Vagina (tissue), 2 donors: ENCODE data around the gene COL17A1. TPM values are rescaled to one million over a fixed set of nuclear protein-coding genes. Genes with fewer than 3 reads are reported as not detected.

Experiments used
- DNase-seq, 2 donors: peaks; one replicate each; pipeline ENCODE4 v3.0.0-alpha.2; 2017; ENCODE audit errors: extremely low spot score in 2 of 2
- H3K27ac ChIP-seq: fragments of 200-600 bp; sonication (generic); one replicate; pipeline ENCODE4 v1.5.1; 2019
- H3K27me3 ChIP-seq: fragments of 200-600 bp; sonication (generic); one replicate; pipeline ENCODE4 v1.5.1; 2019
- H3K36me3 ChIP-seq, 2 donors: fragments of 200-600 bp; sonication (generic); one replicate each; pipeline ENCODE4 v1.5.1; 2017 to 2019
- H3K4me1 ChIP-seq: fragments of 200-600 bp; sonication (generic); one replicate; pipeline ENCODE4 v1.5.1; 2019
- H3K4me3 ChIP-seq, 2 donors: fragments of 200-600 bp; sonication (generic); 1 replicate in 1 of 2; 2 replicates in 1 of 2; pipeline ENCODE4 v1.5.1; 2016 to 2019
- H3K9me3 ChIP-seq: fragments of 200-600 bp; sonication (generic); one replicate; pipeline ENCODE4 v1.5.1; 2019
- CTCF ChIP-seq, 3 experiments: fragments of 450-650 bp in 2 of 3; fragments of 200-600 bp in 1 of 3; sonication (generic) in 1 of 3; IDR thresholded peaks; one replicate each; pipeline ENCODE4 v1.5.1; 2017 to 2019; ENCODE audit warnings: antibody characterized with exemption in 3 of 3, mild to moderate bottlenecking in 2 of 3, moderate library complexity in 2 of 3
- POLR2A ChIP-seq, 2 donors: fragments of 450-650 bp; IDR thresholded peaks; one replicate each; pipeline ENCODE4 v1.6.1; 2017; ENCODE audit warnings: antibody characterized with exemption in 2 of 2, mild to moderate bottlenecking in 2 of 2, moderate library complexity in 2 of 2
- POLR2AphosphoS5 ChIP-seq, 2 donors: sonication (generic); formaldehyde crosslinking; IDR thresholded peaks; one replicate each; pipeline ENCODE4 v1.9.0; 2017; ENCODE audit warnings: antibody characterized with exemption in 2 of 2, mild to moderate bottlenecking in 2 of 2, low read depth in 1 of 2; ENCODE audit not compliant: insufficient read depth in 1 of 2
- intact Hi-C: fragments of 100-400 bp; cut with DNase I; formaldehyde crosslinking; loops from one replicate; pipeline ENCODE4 v1.15.1; 2023
- total RNA-seq: library from RNA; depleted of rRNA; stranded (reverse); fragments of >200 nt; gene quantifications from one replicate; pipeline ENCODE4 v1.2.3, GENCODE V29; 2016

The COL17A1 gene
- total RNA-seq, 1 donor from 2014 or later: 149 TPM

- H3K27me3 ChIP-seq: no peaks in the 10 kb centered on the region
- TF ChIP-seq POLR2AphosphoS5 (IDR thresholded peaks at IDR 0.05; ENCODE audit: insufficient read depth in 1 of 2, low read depth in 1 of 2) (no peak), POLR2A (IDR thresholded peaks at IDR 0.05) (no peak), CTCF (IDR thresholded peaks at IDR 0.05) (no peak)
- no peak overlapping the region for H3K27ac ChIP-seq
- no peaks in the 10 kb centered on the region for H3K4me1 ChIP-seq
- peaks cover 0 to 72% of the 10 kb centered on the region in 2 donors for H3K36me3 ChIP-seq
- intact Hi-C loops: no loop called here
- no peaks in the 10 kb centered on the region for H3K9me3 ChIP-seq
- DNase-seq: no peak
- H3K4me3 ChIP-seq: no peak overlapping the region
Measured at GRCh38 chr10:104026762-104027161, 58.9 kb downstream of the COL17A1 start.

- Histone ChIP-seq H3K27ac (no peak overlapping the region), H3K9me3 (no peaks in the 10 kb centered on the region), H3K4me1 (no peaks in the 10 kb centered on the region), H3K4me3 (no peak overlapping the region), H3K36me3 (peaks cover 0 to 77% of the 10 kb centered on the region in 2 donors), H3K27me3 (no peaks in the 10 kb centered on the region)
- no peak for DNase-seq
- intact Hi-C loops: no loop called here
- TF ChIP-seq CTCF (IDR thresholded peaks at IDR 0.05) (no peak), POLR2AphosphoS5 (IDR thresholded peaks at IDR 0.05; ENCODE audit: insufficient read depth in 1 of 2, low read depth in 1 of 2) (no peak)
Measured at GRCh38 chr10:104025524-104025923, 60.2 kb downstream of the COL17A1 start.

GRCh38 chr10:104022026-104022425 is 63.7 kb downstream of the COL17A1 start:
- H3K4me1 ChIP-seq: no peaks in the 10 kb centered on the region
- no peaks in the 10 kb centered on the region for H3K9me3 ChIP-seq
- peaks cover 0 to 89% of the 10 kb centered on the region in 2 donors for H3K36me3 ChIP-seq
- H3K27me3 ChIP-seq: no peaks in the 10 kb centered on the region
- H3K27ac ChIP-seq: no peak overlapping the region
- intact Hi-C loops: no loop called here
- H3K4me3 ChIP-seq: no peak overlapping the region
- no peak for DNase-seq
- TF ChIP-seq POLR2A (IDR thresholded peaks at IDR 0.05): no peak
- TF ChIP-seq CTCF (IDR thresholded peaks at IDR 0.05): no peak
- no peak for TF ChIP-seq POLR2AphosphoS5 (IDR thresholded peaks at IDR 0.05; ENCODE audit: insufficient read depth in 1 of 2, low read depth in 1 of 2)

GRCh38 chr10:104021246-104021645 is 64.4 kb downstream of the COL17A1 start:
- DNase-seq: no peak
- peaks cover 0 to 81% of the 10 kb centered on the region in 2 donors for H3K36me3 ChIP-seq
- H3K9me3 ChIP-seq: no peaks in the 10 kb centered on the region
- intact Hi-C loops: no loop called here
- H3K27me3 ChIP-seq: no peaks in the 10 kb centered on the region
- H3K4me1 ChIP-seq: no peaks in the 10 kb centered on the region
- no peak overlapping the region for H3K27ac ChIP-seq
- H3K4me3 ChIP-seq: no peak overlapping the region
- no peak for TF ChIP-seq CTCF (IDR thresholded peaks at IDR 0.05)
- TF ChIP-seq POLR2AphosphoS5 (IDR thresholded peaks at IDR 0.05; ENCODE audit: insufficient read depth in 1 of 2, low read depth in 1 of 2): no peak
- no peak for TF ChIP-seq POLR2A (IDR thresholded peaks at IDR 0.05)

- no peak overlapping the region for H3K27ac ChIP-seq
- peaks cover 0 to 68% of the 10 kb centered on the region in 2 donors for H3K36me3 ChIP-seq
- no peaks in the 10 kb centered on the region for H3K9me3 ChIP-seq
- H3K27me3 ChIP-seq: no peaks in the 10 kb centered on the region
- TF ChIP-seq POLR2A (IDR thresholded peaks at IDR 0.05) (no peak), CTCF (IDR thresholded peaks at IDR 0.05) (no peak), POLR2AphosphoS5 (IDR thresholded peaks at IDR 0.05; ENCODE audit: insufficient read depth in 1 of 2, low read depth in 1 of 2) (no peak)
- intact Hi-C loops: no loop called here
- H3K4me3 ChIP-seq: no peak overlapping the region
- no peaks in the 10 kb centered on the region for H3K4me1 ChIP-seq
- no peak for DNase-seq
Measured at GRCh38 chr10:104020020-104020419, 65.7 kb downstream of the COL17A1 start.
